SU-DHL-6 (cell line): ENCODE data around the gene C3orf22.
"Not testable (repeated sequence)": the region's sequence is repeated elsewhere in the genome, so short reads cannot be mapped to it uniquely, and the experiment has no call there.

Source experiments
- H2AFZ ChIP-seq: fragments of 200-600 bp; sonication (generic); 2 replicates; pipeline ENCODE4 v1.6.1; 2014; ENCODE audit warnings: low read depth, mild to moderate bottlenecking, moderate library complexity, mixed read lengths, antibody characterized with exemption, low read length; ENCODE audit not compliant: severe bottlenecking
- H3F3A ChIP-seq: fragments of 200-600 bp; shearing (Covaris generic); 2 replicates; pipeline ENCODE4 v1.6.0; 2016; ENCODE audit warnings: antibody characterized with exemption, mild to moderate bottlenecking; ENCODE audit not compliant: insufficient read depth
- H3K27ac ChIP-seq: fragments of 200-600 bp; sonication (generic); 2 replicates; pipeline ENCODE4 v1.5.1; 2016; ENCODE audit warnings: low read depth, mild to moderate bottlenecking, low read length, moderate library complexity, mixed read lengths
- H3K27me3 ChIP-seq: fragments of 200-600 bp; sonication (generic), shearing (Covaris generic); 2 replicates; pipeline ENCODE4 v1.6.0; 2014; ENCODE audit warnings: mild to moderate bottlenecking, low read length
- H3K36me3 ChIP-seq: fragments of 200-600 bp; sonication (generic); 2 replicates; pipeline ENCODE4 v1.6.1; 2014; ENCODE audit warnings: mild to moderate bottlenecking, low read length, mixed read lengths
- H3K4me2 ChIP-seq: fragments of 300-600, 200-600 bp; shearing (Covaris generic), sonication (generic); 2 replicates; pipeline ENCODE4 v1.6.0; 2014; ENCODE audit warnings: low read length, low read depth, mild to moderate bottlenecking; ENCODE audit not compliant: poor library complexity, severe bottlenecking
- H3K4me3 ChIP-seq: fragments of 200-600 bp; sonication (generic); 2 replicates; pipeline ENCODE4 v1.5.1; 2014; ENCODE audit warnings: antibody characterized with exemption, low read length, mild to moderate bottlenecking, mixed read lengths; ENCODE audit not compliant: insufficient read depth, poor library complexity, severe bottlenecking
- H3K79me2 ChIP-seq: fragments of 200-600 bp; sonication (generic); 2 replicates; pipeline ENCODE4 v1.6.1; 2014; ENCODE audit warnings: mild to moderate bottlenecking, low read length, moderate library complexity; ENCODE audit not compliant: insufficient read depth
- H3K9ac ChIP-seq: fragments of 200-600 bp; sonication (generic); 2 replicates; pipeline ENCODE4 v1.7.0; 2014; ENCODE audit warnings: mild to moderate bottlenecking, low read length
- H3K9me2 ChIP-seq: fragments of 200-600 bp; sonication (generic); replicated peaks from 2 replicates; pipeline ENCODE4 v1.6.1; 2014; ENCODE audit warnings: low read length; ENCODE audit not compliant: insufficient read depth
- H3K9me3 ChIP-seq: fragments of 200-600 bp; sonication (generic); 2 replicates; pipeline ENCODE4 v1.6.1; 2014; ENCODE audit warnings: low read length, mixed read lengths; ENCODE audit not compliant: insufficient read depth
- H4K20me1 ChIP-seq: fragments of 200-600 bp; sonication (generic); 2 replicates; pipeline ENCODE4 v1.6.1; 2014; ENCODE audit warnings: low read depth, mild to moderate bottlenecking, antibody characterized with exemption, low read length, moderate library complexity, mixed read lengths
- EZH2phosphoT487 ChIP-seq: fragments of 200-600 bp; sonication (generic), shearing (Covaris generic); conservative IDR thresholded peaks from 2 replicates; pipeline ENCODE4 v1.6.1; 2018; ENCODE audit warnings: mild to moderate bottlenecking, antibody characterized with exemption, low read length, moderate library complexity, mixed read lengths
- TF ChIP-seq, protein P1 (sequence below): fragments of 200-600 bp; sonication (generic); IDR thresholded peaks from one replicate; pipeline ENCODE4 v1.5.1; 2017; ENCODE audit warnings: antibody characterized with exemption, mild to moderate bottlenecking, low read length, moderate library complexity; ENCODE audit not compliant: insufficient read depth, poor library complexity, severe bottlenecking

The C3orf22 gene

DNA sequence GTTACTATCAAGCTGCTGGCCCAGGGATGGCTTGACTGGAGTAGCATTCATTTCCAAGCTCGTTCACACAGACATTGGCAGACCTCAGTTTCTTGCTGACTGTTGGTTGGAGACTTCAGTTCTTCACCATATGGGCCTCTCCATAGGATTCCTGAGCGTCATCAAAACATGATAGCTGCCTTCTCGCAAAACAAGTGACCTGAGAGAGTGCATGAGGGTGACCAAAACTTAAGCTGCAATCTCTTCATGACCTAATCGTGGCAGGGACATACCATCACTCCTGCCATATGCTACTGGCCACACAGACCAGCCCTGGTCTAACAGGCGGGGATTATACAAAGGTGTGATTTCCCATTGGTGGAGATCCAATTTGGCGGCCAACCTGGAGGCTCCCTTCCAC lies 46.0 kb upstream of the C3orf22 start:
- Histone ChIP-seq H3F3A (no peaks in the 10 kb centered on the region), H3K36me3 (no peaks in the 10 kb centered on the region), H2AFZ (no peak overlapping the region), H3K9ac (no peak overlapping the region), H3K4me3 (no peak overlapping the region), H3K4me2 (no peak overlapping the region), H3K9me3 (no peaks in the 10 kb centered on the region), H3K27ac (no peak overlapping the region), H4K20me1 (no peaks in the 10 kb centered on the region), H3K27me3 (no peaks in the 10 kb centered on the region), H3K9me2 (no peaks in the 10 kb centered on the region), H3K79me2 (no peaks in the 10 kb centered on the region)
- no peak for TF ChIP-seq EZH2phosphoT487
- TF ChIP-seq, protein P1, sequence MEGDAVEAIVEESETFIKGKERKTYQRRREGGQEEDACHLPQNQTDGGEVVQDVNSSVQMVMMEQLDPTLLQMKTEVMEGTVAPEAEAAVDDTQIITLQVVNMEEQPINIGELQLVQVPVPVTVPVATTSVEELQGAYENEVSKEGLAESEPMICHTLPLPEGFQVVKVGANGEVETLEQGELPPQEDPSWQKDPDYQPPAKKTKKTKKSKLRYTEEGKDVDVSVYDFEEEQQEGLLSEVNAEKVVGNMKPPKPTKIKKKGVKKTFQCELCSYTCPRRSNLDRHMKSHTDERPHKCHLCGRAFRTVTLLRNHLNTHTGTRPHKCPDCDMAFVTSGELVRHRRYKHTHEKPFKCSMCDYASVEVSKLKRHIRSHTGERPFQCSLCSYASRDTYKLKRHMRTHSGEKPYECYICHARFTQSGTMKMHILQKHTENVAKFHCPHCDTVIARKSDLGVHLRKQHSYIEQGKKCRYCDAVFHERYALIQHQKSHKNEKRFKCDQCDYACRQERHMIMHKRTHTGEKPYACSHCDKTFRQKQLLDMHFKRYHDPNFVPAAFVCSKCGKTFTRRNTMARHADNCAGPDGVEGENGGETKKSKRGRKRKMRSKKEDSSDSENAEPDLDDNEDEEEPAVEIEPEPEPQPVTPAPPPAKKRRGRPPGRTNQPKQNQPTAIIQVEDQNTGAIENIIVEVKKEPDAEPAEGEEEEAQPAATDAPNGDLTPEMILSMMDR = no peak

DNA sequence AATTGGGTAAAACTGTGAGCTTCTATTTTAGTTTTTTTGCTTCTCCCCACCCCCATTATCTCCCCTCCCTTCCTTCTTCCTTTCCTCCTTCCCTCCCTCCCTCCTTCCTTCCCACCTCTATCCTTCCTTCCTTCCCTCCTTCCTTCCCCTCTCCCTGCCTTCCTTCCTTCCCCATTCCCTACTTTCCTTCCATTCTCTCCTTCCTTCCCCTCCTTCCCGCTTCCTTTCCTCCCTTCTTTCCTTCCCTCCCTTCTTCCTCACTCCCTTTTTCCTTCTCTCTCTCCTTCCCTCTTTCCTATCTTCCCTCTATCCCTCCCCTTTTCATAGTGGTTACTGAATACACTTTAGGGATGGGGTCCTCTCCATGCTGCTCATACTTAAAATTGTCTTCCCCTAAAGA lies 40.4 kb upstream of the C3orf22 start:
- Histone ChIP-seq H3K9me2 (no peaks in the 10 kb centered on the region), H4K20me1 (no peaks in the 10 kb centered on the region), H3K9ac (no peak overlapping the region), H3K9me3 (no peaks in the 10 kb centered on the region), H3F3A (no peaks in the 10 kb centered on the region), H3K27ac (no peak overlapping the region), H3K4me2 (no peak overlapping the region), H3K4me3 (no peak overlapping the region), H3K27me3 (no peaks in the 10 kb centered on the region), H3K79me2 (no peaks in the 10 kb centered on the region), H3K36me3 (no peaks in the 10 kb centered on the region), H2AFZ (no peak overlapping the region)
- no peak for TF ChIP-seq EZH2phosphoT487
- TF ChIP-seq, protein P1 = no peak

DNA sequence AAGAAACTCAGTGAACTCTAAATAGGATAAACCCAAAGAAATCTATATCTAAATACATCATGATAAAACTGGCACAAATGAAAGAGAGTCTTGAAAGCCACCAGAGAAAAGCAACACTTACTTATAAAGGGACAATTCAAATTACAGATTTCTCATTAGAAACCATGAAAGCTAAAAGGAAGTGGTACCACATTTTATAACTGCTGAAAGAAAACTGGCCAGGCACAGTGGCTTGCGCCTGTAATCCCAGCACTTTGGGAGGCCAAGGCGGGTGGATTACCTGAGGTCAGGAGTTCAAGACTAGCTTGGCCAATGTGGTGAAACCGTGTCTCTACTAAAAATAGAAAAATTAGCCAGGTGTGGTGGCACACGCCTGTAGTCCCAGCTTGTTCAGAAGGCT lies 36.7 kb upstream of the C3orf22 start:
- H2AFZ ChIP-seq, H3K79me2 ChIP-seq: not testable (repeated sequence)

DNA sequence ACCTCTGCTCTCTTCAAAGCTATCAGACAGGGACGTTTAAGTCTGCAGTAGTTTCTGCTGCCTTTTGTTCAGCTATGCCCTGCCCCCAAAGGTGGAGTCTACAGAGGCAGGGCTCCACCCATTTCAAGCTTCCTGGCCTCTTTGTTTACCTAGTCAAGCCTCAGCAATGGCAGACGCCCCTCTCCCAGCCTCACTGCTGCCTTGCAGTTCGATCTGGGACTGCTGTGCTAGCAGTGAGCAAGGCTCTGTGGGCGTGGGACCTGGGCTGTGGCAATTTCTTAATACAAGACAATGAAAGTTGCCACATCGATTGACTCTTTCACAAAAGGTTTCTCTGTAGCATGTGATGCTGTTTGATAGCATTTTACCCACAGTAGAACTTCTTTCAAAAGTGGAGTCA lies 32.8 kb upstream of the C3orf22 start:
- H2AFZ ChIP-seq, H3K9me2 ChIP-seq: not testable (repeated sequence)

More for the DNA sequence above, 36.7 kb upstream of the C3orf22 start:
- not testable (repeated sequence) for H3K9me2 ChIP-seq, H3K36me3 ChIP-seq, H3F3A ChIP-seq, H3K27ac ChIP-seq, H3K4me2 ChIP-seq, H3K27me3 ChIP-seq, H3K4me3 ChIP-seq, H4K20me1 ChIP-seq, H3K9ac ChIP-seq, H3K9me3 ChIP-seq

More for the DNA sequence above, 32.8 kb upstream of the C3orf22 start:
- H3K27ac ChIP-seq, H3K36me3 ChIP-seq, H3K4me2 ChIP-seq, H3K9ac ChIP-seq, H3K79me2 ChIP-seq, H3K9me3 ChIP-seq, H3K27me3 ChIP-seq, H3F3A ChIP-seq, H3K4me3 ChIP-seq, H4K20me1 ChIP-seq: not testable (repeated sequence)
